CD4-positive, alpha-beta T cell treated with Interleukin-1 beta for 1 hour (primary cell): ENCODE results near the gene BCL11B.
A peak's percentile ranks its signal among the peaks of the same experiment; 100 is the strongest.

ENCODE experiments used
- DNase-seq, 2 donors: peaks; one replicate each; pipeline ENCODE4 v3.0.0-alpha.2; 2020 to 2022

The BCL11B gene

GRCh38 chr14:99155173-99156089 is 116.6 kb downstream of the BCL11B start:
- DNase-seq = no peak

DNA sequence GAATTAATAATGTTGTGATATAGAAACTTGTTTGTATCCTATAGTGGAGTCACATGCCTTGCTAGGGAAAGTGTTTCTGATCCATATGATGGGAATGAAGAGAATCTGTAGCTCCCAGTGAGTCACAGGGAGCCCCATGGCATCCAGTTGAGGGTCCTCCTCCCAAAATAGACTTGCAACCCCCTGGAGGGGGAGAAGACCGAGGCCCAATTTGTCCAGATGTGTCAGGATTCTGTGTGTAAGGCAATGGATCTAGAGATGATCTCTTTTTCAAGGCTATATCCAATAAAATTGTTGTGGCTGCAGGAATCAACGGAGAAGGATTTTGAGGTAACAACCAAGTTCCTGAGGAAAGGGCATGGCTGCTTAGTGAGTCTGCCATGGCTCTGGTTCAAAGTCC is 121.8 kb downstream of the BCL11B start:
- no peak for DNase-seq

DNA sequence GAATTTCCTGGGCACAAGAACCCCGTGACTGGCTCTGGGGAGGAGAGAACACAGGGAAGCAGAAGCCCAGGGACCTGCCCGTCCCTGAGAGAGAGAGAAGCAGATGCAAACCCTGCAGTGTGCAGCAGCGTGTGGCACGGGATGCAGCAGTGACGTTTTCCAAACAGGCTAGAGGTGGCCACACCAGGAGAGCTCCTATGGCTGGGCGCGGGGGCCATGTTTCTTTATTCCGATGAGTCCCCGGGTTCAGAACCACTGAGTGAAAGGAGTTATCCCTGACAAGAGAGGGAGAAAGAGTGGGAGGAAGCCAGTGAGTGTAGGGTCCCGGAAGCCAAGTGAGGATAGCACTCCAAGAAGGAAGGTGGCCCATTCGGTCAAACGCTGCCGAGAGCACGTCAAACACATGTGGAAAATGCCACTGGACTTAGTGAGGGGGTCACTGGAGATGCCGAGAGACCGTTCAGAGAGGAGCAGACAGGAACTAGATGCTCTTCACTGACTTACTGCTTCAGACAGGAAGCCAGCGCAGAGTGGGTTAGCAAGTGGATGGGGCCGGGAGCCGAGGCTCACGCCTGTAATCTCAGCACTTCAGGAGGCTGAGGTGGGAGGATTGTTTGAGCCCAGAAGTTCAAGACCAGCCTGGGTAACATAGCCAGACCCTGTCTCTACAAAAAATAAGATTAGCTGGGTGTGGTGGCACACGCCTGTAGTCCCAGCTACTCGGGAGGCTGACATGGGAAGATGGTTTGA is 123.0 kb downstream of the BCL11B start:
- DNase-seq = no peak

GRCh38 chr14:99148131-99148530 is 123.9 kb downstream of the BCL11B start:
- DNase-seq = no peak

DNA sequence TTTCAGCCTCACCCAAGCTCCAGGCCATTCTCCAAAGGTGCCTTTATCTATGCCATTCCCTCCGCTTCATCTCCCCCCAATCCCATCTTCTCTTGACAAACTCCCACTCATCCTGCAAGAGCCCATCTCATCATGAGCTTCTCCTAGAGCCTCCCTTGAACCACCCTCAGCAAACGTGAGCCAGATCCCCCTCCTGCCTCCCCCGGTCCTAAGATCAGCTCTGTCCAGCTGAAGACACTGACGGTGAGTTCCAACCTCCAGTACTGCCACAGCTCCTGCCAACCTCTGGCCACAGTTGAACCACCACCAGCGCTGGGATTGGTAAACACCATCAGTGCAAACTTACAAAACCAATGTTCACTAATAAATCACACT is 124.6 kb downstream of the BCL11B start:
- DNase-seq = no peak

DNA sequence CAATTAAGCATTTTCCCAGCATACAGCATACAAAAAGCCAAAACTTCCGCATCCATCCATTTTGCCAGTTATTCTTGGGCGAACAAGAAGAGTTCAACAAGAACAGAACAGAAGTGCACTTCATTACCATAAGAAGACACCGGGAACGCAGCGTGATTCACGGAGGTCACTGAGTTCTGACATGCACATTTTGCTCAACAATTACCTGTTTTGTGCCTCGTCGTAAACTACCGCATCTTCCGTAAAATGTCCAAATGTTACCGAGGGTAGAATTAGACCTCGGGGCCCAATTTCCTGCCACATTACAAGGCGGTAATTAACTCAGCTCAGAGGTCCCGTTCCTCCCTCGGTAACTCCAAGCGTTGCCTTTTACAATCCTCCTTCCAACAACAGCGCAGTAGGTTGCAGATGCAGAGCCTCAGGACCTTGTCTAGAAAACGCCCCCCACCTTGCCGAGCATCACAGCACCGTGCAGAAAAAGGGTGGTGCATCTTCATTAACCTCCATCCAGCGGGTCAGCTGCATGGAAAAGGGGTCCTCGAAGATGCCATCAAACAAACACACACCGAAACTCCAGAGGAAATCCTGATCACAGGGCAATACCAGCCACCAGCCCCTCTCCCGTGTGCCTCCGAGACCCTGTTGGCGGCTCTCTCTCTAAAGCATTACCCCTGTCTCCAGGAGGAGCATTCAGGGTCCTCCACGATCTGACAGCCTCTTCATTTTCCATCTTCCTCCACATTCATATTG is 125.2 kb downstream of the BCL11B start:
- DNase-seq = no peak

DNA sequence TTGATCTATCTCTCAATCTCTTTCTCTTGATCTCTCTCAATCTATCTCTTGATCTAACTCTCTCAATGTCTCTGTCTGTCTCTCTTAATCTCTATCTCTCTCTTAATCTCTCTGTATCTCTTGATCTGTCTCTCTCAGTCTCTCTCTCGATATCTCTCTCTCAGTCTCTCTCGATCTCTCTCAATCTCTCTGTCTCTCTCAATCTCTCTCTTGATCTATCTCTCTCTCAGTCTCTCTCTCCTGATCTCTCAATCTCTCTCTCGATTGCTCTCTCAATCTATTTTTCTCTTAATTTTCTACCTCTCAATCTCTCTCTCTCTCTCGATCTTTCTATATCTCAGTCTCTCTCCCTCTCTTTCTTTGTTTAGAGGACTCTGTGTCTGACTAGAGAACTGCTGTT is 126.7 kb downstream of the BCL11B start:
- no peak for DNase-seq

- no peak for DNase-seq
Measured at GRCh38 chr14:99143793-99144192, 128.2 kb downstream of the BCL11B start.

DNA sequence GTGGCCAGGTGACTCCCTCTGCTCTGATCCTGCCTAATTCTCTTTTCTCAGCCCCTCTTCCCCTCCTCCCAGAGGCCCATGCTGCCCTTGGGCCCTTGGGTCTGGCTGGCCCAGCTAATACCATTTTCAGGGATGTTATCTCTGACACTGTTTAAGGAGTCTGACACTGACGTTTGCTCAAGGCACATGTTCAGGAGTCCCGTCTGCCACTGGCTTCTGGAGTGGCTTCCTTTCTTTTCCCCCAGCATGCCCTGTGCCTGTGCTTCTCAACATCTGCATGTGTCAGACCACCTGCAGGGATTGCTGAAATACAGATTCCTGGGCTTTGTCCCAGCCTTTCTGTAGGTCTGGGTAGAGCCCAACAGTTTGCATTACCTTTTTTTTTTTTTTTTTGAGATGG is 128.9 kb downstream of the BCL11B start:
- DNase-seq = no peak

DNA sequence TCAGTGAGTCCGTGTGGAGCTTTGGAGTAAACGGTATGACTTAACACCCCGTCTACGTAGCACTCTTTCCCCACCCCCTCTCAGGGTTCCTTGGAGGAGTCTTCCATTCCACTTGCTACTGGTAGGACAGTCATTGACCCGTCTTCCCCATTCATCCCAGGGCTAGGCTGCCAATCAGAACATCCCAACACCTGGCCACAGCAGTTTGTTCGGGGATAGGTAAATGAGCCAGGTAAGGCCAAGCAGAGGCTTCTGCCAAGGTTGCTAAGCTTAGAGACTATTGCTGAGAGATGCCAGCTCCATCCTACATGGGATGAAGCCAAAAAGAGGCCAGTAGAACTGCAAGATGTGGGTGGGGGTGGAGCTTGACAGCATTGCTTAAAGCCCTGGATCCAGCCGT is 130.8 kb downstream of the BCL11B start:
- DNase-seq = no peak

DNA sequence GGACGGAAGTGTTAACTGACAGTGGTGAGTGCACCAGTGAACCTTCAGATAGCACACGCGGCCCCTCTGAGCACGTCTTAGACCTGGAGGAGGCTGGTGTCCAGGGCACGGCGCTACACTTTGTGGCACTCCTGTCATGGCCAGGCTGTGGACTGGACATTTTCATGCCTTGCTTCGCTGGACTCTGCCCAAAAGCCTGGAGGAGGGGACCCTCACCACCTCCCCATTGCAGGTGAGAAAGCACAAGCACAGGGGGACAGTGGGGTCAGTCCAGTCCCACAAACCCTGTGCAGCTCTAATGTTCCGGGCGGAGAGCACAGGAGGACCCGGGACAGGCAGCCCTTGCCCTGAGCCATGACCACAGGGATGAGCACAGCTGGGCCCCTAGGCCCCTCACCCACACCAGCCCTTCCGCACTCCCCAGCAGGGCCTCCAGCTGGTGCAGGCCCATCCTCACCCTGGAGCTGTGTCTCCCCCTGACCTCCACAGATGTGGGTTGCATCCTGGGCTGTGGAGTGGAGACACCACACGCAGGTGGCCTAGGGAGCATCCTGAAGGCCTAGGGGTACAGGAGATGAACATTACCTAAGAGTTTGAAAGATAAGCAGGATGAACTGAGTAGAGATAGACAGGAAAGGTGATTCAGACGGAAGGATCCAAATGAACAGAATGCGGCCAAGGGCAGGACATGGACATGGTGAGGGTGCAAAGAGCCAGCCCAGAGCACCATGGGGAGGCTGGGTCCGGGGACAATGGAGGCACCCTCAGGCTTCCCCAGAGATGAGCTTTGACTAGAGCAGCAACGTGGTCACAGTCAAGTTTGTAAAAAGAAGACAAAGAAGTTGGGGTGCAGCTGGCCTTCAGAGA is 132.8 kb downstream of the BCL11B start:
- DNase-seq = no peak

DNA sequence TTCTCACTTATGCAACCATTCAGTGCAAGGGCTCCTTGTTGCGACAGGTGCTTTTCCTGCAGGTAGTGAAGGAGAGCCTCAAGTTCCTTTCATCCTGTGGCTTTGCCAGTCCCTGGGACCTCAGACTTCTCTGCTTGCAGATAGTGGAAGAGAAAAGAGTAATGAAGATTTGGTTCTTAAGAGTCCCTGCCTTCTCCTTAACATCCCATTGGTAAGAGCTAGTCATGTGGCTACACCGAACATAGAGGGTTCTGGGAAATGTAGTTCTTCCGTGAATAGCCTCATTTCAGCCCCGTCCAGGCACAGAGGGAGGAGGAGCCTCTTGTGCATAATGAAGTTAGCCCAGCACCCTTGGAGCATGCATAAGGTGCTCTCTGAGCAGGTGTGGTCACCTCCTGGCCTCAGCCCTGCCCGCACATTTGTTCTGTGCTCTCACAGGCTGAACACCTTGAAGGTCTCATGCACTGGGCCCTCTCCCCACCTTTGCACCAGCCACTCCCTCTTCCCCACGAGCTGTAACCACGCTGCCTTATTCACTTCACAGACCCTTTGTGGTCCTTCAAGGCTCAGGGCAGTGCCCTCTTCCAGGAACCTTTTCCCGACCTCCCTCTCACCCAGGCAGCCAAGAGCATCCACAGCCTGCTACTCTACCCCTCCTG is 134.0 kb downstream of the BCL11B start:
- peak in 1 of 2 donors; percentile 28 for DNase-seq

DNA sequence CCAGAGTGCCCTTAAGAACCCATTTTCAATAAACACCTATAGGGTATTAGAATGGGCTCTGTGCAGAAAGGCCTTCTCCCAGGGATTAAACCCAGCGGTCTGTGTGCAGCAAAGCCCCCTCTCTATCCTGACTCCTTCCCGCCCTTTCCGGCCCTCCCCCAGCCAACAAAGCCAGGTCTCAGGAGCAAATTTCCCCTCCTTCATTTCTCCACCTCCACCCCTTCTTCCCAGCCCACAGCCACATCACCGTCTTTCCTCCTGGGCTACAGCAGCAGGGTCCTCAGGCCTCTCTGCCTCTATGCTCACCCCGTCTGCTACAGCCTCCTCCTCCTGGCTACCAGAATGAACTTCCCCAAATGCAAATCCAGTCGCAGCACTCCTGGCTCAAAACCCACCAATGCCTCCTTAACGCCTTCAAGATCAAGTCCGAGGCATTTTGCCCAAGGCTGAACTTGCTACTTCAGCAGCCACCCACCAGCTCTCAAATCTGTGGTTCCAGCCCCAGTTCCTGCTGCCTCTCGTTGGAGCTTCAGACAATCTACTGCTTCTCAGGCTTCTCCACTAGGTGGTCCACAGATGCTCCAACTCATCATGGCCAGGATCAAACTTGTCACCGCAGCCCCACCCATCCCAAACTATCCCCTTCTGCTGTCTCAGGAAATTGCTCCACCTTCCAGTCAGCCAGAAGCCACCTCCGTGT is 134.8 kb downstream of the BCL11B start:
- no peak for DNase-seq

DNA sequence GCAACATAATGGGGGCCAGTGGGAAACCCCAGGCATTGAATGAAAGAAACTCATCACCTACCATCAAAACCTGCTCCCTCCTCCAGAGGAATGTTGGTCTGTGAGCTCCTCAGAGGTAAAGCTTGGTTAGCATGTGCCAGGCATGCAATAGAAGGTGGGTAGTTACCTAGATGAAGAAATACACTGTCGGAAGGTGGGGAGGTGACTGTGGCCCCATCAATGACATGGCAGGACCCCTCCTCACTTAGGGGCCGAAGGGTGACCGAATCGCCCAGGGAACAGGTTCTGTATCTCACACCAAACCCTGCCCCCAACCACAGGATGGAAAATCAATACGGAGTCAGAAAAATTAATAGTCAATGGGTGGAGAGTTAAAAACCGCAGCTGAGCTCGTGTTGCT is 135.6 kb downstream of the BCL11B start:
- DNase-seq = no peak

DNA sequence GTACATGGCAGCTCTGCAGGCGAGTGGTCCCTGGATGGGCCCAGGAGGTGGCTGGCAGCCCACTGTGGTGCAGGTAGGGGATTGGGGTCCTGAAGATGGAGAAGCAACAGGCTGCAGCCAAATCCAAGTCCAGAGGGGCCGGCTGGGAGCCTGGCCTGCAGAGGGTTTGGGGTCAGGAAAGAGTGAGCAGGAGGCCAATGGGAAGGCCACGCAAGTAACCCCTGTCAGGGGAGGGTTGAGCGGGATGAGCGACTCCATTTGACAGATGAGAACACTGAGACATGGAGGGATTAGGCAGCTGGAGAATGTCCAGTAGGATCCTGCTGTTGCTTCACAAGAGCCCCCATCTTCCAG is 136.0 kb downstream of the BCL11B start:
- no peak for DNase-seq

- DNase-seq = no peak
Measured at GRCh38 chr14:99134516-99135046, 137.4 kb downstream of the BCL11B start.

DNA sequence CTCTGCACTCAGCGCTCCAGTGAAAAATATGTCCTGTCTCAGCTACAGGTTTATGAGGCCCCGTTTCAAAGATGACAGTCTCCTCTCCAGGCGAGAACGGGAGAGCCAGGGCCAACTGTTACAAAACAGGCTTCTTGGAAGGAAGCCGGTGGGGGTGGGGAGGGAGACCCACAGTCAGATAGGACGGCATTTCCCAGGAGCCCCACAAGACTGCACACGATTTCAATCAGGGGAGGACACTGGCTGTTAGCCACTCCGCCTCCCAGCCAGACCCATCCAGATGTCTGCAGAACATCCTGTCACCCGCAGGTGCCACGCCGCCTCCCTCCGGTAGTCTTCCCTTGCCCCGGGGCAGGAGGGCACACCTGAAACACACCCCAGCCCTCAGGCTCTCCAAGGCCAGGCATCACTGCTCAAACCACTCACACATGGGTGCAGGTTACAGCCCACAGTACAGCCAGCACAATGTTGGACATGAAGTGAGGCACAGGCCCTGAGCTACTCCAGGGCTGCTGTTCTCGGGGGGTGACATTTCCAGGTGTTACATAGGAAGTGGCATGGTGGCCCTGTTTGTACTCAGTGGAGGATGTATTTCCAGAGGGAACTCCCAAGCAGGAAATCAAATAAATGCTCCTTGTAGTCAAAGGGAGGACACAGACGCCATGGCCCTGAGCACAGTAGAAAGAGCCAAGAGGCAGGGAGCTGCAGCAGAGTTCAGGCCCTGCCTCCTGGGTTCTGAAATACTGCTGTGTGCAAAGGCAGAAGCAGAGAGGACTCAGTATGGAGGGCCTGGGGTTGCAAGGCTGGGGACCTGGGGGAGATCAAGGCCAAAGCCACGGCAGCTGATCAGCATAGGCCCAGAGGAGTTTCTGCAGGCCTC is 138.1 kb downstream of the BCL11B start:
- no peak for DNase-seq

- DNase-seq = no peak
Measured at GRCh38 chr14:99132821-99133635, 139.0 kb downstream of the BCL11B start.

GRCh38 chr14:99131632-99132271 is 140.2 kb downstream of the BCL11B start:
- DNase-seq = no peak
